HG03108 (cell line): ENCODE results near the gene EHD4.

ENCODE experiments used
- ATAC-seq: cut with Tn5 transposase; IDR thresholded peaks from one replicate; pipeline ENCODE4 v1.9.1; 2021; ENCODE audit warnings: moderate library complexity; ENCODE audit not compliant: unreplicated experiment

Gene EHD4

GRCh38 chr15:41899854-41900442, 72.4 kb downstream of the EHD4 start:
- ATAC-seq, result no peak

DNA sequence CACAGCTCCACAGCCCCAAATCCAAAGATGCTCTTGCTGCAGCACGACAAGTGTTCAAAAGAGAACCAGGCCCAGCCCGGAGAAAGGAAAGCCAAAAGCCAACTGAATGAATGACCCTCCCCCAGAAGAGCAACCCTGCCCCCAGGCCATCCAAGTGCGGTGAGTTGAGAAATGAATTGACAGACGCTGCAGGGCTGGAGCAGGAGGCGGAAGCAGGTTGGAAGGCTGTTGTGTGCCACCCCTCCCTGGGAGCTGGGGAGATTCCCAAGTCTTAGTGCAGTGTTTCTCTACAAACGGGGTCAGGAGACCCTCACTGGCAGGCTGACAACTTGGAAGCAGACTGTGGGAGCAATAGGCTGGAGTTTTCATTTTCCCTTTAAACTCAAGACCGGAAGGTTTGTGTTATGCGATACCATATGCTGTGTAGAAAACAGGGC, 75.0 kb downstream of the EHD4 start:
- no peak for ATAC-seq

- ATAC-seq, result no peak
These were observed 75.8 kb downstream of the EHD4 start for GRCh38 chr15:41896566-41896965.

DNA sequence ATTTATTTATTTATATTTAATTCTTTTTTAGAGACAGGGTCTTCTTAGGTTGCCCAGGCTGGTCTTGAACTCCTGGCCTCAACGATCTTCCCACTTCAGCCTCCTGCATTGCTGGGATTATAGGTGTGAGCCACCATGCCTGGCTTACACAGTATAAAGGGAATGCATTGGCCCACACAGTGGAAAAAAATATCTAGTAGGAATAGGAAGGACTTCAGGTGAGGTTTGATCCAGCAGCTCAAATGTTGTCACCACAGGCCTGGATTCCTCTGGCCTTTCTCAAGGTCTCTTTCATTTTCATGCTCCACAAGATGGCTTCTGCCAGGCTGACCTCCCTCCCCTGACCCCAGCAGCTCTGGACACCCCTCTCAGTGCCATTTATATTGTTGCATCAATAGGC, 76.4 kb downstream of the EHD4 start:
- no peak for ATAC-seq

- no peak for ATAC-seq
These were observed 76.9 kb downstream of the EHD4 start for GRCh38 chr15:41895491-41895890.

DNA sequence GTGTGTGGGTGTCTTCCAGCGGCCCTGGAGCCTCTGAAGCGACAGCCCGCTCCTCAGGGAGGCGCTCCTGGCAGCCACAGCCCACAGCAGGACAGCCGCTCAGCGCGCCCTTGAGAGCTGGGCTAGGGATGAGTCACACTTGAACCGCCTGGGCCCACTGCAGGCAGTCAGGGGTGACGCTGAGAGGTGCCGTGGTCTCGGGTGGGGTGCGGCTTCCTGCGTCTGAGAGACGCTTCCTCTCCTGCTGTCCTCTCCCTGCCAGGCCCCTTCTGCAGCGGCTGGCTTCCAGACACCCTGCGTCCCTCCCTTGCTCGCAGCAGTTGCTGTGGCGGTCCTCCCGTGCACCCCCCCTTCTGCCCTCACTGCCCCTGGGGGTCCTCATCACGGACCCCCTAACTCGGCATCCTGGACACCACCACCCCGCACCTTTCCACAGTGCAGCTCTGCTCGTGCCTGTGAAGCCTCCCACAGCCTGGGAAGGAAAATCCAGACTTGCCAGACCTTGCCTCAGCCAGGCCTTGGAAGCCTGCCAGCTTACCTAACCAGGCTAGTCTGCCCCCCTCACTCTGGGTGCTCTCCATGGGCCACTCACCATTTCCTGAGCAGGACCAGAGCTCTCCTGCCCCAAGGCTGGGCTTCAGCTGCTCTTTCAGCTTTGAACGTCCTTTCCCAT, 77.4 kb downstream of the EHD4 start:
- ATAC-seq, result peak; percentile 91

DNA sequence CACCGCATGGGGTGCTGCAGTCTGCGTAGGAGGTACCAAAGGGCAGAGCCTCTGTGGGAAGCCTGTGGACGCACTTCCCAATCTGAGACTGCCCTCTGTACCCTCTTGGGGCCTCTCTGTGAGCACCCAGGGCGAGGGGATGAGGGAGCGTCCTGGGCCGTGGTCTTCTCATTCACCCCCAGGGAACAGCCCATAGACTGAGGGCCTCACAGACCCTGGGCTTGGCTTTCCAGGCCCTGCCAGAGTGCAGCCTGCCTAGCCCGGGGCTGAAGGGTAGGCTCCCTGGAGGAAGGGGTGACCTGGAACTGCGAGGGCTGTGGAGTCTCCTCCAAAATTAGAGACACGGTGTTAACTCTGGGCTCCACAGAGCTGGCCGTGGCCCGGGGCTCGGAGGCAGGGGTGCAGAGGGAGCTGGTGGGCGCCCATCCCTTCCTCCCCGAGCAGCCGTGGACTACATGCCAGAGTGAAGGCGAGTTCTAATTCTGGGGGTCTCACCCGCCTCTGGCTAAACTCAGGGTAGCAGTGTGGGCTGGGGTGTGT, 78.0 kb downstream of the EHD4 start:
- no peak for ATAC-seq

DNA sequence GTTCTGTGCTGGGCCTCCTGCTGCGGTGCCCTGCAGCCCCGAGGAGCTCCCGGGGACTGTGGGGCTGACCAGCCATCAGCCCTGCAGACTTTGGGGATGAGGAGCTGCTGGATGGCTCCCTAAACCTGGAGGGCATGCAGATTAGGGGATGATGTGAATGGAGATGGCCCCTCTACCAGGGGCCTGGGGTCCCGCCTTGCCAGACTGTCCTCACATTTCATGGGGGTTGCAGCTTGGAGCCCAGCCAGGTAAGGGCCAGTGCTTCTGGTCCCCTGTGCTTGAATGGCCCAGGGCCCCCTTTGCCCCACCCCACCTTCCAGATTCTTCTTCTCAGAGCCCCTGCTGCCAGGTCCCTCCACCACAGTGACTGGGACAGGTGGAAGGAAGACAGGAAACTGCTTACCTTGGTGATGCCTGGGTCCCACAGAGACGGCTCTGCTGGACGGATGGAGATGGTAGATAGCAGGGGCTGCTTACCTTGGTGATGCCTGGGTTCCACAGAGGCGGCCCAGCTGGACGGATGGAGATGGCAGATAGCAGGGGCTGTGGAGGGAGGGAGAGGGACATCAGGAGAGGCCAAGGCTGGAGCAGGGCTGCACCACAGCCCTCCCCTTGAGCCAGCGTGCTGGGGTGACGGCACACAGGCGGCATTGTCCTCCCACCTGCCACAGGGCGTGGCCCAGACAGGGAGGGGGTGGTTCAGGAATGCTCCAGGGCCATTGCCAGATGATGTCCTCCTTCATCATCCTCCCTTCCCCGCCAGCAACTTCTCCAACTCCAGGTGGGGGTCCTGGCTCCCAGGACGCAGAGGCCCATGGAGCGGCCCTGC, 78.7 kb downstream of the EHD4 start, which contains the start of gene SPTBN5:
Gene SPTBN5, minus strand, starts transcription at position 632 of the 829 bp plus-strand sequence. Its CDS starts 556 bp downstream, at position 76.
- ATAC-seq, result no peak

DNA sequence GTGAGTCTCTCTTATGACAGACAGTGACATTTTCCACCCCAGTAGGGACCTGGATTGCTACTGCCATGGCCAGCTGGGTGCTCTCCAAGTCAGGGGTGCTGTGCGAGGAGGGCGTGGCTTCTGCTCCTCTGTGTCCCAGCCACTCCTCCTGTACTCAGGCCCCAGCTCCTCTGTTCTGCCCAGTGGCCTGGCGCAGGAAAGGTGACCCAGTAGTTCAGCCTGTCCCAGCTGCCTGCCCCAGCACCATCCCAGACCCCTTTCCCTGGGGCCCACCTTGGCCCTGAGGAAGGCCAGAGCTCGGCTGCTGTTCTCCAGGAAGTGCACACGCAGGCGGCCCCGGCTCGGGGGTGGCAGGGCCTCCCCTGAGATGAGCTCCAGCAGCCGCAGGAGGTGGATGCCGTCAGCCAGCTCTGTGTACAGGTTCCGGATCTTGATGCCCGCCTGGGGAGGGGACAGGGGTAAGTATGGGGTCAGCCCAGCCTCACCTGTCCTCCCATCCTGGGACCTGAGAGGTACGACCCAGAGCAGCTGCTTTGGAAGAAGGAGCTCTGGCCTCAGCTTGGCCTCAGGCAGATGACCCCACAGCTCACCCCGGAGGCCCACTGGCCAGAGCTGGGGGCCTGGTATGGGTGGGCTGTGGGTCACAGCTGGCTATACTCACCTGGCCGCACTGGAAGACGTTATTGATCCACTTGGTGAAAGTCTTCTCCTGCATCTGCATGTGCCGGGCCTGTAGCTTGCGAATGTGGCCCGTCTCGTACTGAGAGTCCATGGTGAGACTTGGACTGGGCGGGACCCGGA, 79.5 kb downstream of the EHD4 start:
- ATAC-seq, result no peak

- ATAC-seq, result no peak
These were observed 80.4 kb downstream of the EHD4 start for GRCh38 chr15:41891946-41892345.

- no peak for ATAC-seq
These were observed 81.1 kb downstream of the EHD4 start for GRCh38 chr15:41891226-41891625.

DNA sequence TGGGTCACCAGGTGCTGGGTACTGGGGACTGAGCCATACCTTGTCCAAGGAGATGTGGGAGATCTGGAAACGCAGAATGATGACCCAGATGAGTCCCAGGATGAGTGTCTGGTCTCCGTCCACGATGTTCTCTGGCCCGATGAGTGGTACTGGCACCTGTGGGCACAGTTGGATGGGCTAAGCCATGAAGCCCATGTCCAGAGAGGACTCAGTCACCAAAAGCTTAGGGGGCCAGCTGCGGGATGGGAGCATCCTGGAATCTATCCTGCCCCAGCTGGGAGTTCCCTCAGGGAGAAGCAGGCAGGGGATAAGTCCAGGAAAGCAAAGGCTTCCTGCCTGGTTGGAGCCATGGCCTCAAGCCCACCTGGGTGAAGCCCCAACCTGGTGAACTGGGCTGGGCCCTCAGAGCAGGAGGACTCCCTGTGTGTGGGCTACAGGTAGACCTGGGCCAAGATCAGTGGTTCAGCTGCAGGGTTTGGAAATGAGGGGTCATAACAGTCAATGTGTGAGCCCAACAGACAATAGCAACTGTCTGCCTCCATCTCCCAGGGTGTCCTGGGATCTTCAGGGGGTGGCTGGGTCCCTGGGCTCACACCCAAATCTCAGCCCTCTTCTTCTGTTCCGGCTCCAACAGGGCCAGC, 82.2 kb downstream of the EHD4 start:
- ATAC-seq, result no peak

DNA sequence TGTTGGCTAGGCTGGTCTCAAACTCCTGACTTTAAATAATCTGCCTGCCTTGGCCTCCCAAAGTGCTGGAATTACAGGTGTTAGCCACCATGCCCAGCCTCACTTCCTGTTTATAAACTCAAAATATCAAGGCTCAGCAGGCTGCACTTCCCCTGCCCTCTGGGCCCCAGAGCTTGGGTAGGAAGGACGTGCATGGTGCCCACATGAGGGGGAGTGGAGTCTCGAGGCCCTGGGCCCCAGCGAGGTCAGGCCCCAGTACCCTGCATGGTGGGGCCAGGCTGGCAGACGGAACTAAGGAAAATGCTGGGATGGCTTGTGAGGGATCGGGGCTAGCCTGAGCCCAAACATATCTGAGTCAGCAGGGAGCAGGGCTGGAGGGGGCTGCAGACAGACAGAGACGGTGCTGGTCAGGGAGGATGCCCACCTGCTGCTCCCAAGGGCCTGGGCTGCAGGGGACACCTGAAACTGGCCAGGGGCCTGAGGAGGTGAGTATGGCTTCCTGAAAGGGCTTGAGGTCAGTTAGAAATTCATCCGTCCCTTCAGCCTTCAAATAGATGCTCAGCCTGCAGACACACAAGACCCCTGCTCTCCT, 83.6 kb downstream of the EHD4 start:
- ATAC-seq, result no peak

DNA sequence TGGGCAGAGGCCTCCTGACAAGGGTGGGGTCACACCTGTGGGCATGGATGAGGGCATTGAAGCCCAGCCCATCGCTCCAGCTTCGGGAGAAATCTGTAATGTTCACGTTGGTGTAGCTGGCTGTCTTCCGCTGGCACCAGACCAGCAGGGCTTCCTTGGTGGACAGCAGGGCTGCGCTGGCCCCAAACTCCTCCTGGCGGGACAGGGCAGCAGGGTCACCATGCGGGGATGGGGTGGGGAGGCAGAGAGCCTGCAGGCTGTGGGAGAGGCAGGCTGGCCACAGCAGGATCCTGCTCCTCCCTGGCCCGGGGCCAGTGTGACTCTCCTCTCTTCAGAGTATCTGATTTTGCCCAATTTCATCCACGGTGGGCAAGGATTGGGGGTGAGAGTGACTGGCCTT, 84.5 kb downstream of the EHD4 start:
- no peak for ATAC-seq

- ATAC-seq, result no peak
These were observed 85.2 kb downstream of the EHD4 start for GRCh38 chr15:41887161-41887560.

DNA sequence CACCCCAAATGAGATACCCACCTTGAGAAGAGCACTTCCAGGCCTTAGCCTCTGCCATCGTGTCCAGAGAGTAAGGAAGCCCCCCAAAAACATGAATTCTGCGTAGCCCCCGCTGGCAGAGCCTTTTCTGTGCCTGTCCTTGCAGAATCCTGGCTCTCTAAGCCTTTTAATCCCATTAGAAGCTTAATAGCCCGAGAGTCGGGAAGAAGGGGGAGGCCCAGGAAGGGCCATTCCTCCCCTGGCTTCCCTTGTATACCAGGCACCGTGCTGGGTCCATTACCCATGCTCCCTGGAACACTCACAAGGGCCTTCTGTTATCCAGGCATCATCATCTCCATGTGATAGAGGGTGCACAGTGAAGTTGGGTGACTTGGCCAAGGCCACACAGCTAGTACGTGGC, 85.6 kb downstream of the EHD4 start:
- no peak for ATAC-seq

DNA sequence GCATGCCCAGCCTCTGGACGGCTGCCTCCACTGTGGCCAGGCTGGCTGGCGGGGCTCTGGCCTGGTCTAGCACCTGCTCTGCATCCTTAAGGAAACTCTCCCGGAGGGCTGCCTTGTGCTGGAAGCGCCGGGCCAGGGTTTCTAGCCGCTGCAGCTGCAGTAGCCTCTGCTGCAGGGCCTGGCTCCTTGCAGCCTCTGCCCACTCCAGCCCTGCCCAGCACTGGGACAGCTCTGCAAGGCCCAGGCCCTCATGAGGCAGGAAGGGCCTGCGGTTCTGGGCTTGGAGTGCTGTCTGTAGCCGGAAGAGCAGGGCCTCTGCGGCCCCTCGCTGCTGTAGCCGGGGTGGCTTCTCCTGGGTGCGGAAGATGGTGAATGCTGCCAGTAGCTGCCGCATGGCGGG, 86.5 kb downstream of the EHD4 start:
- no peak for ATAC-seq

- ATAC-seq, result no peak
These were observed 87.0 kb downstream of the EHD4 start for GRCh38 chr15:41885321-41885720.

DNA sequence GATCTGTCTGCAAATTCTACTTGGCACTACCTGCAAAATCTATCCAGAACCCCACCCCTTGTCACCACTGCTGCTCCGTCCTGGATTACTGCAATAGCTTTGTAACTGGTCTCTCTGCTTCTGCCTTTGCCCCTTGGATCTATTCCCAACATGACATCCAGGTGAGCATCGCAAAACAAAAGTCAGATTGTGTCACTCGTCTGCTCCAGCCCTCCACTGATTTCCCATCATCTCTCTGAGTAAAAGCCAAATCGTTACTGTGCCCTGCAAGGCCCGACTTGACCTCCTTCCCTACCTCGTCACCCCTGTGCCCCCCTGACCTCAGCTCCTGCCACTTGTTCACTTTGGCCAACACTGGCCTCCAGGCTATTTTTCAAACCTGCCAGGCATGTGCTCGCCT, 87.9 kb downstream of the EHD4 start:
- ATAC-seq, result no peak

GRCh38 chr15:41883484-41883825, 88.9 kb downstream of the EHD4 start:
- ATAC-seq, result no peak
